ENCODE results near the gene SIGLEC7. TPM values are rescaled to one million over a fixed set of nuclear protein-coding genes. Genes with fewer than 3 reads are reported as not detected.

The SIGLEC7 gene
- polyA plus RNA-seq, 1 donor: 1.8 TPM

DNA sequence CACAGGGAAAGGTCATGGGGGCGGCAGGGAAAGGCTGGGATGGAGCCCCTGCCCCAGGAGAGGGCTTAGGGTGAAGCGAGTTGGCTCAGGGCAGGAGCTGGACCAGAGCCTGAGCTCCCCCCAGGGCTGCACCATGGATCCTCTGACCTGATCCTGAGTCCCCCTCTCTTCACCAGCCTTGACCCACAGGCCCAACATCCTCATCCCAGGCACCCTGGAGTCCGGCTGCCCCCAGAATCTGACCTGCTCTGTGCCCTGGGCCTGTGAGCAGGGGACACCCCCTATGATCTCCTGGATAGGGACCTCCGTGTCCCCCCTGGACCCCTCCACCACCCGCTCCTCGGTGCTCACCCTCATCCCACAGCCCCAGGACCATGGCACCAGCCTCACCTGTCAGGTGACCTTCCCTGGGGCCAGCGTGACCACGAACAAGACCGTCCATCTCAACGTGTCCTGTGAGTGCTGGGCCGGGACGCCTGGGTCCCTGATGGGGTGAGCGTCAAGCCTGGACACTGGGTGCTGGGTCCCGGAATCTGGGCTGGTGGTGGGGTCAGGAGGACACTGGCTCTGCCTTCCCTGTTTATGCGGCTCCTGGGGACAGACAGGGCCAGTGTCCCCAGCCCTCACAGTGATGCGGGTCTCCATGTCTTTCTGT, 16.6 kb upstream of the SIGLEC7 start:
- no peak for DNase-seq
- H3K36me3 ChIP-seq (ENCODE audit: control insufficient read depth, insufficient read depth, low read length): no peaks in the 10 kb centered on the region
- H3K27ac ChIP-seq (ENCODE audit: low read length): no peak overlapping the region
- H3K9me3 ChIP-seq (ENCODE audit: control insufficient read depth, low read depth, low read length): no peaks in the 10 kb centered on the region
- H3K4me3 ChIP-seq (ENCODE audit: low read length): no peak overlapping the region
- no peaks in the 10 kb centered on the region for H3K4me1 ChIP-seq (ENCODE audit: control insufficient read depth, insufficient read depth, low read length)
- WGBS (ENCODE audit: insufficient coverage, low lambda C conversion rate): no CpG with 5 or more reads among the region's 16 CpGs
- H3K27me3 ChIP-seq (ENCODE audit: control insufficient read depth, insufficient read depth, low read length): no peaks in the 10 kb centered on the region

DNA sequence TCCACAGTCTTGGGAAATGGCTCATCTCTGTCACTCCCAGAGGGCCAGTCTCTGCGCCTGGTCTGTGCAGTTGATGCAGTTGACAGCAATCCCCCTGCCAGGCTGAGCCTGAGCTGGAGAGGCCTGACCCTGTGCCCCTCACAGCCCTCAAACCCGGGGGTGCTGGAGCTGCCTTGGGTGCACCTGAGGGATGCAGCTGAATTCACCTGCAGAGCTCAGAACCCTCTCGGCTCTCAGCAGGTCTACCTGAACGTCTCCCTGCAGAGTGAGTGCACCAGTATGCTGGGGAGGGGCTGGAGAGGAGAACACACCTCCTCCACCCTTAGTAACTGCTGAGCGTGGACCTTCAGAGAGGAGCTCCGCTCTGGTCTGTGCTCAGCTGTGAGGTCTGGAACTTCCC, 15.1 kb upstream of the SIGLEC7 start:
- no CpG with 5 or more reads among the region's 6 CpGs for WGBS (ENCODE audit: insufficient coverage, low lambda C conversion rate)
- no peaks in the 10 kb centered on the region for H3K27me3 ChIP-seq (ENCODE audit: control insufficient read depth, insufficient read depth, low read length)
- H3K4me3 ChIP-seq (ENCODE audit: low read length): no peak overlapping the region
- H3K36me3 ChIP-seq (ENCODE audit: control insufficient read depth, insufficient read depth, low read length): no peaks in the 10 kb centered on the region
- H3K9me3 ChIP-seq (ENCODE audit: control insufficient read depth, low read depth, low read length): no peaks in the 10 kb centered on the region
- DNase-seq: no peak
- no peaks in the 10 kb centered on the region for H3K4me1 ChIP-seq (ENCODE audit: control insufficient read depth, insufficient read depth, low read length)
- H3K27ac ChIP-seq (ENCODE audit: low read length): no peak overlapping the region

DNA sequence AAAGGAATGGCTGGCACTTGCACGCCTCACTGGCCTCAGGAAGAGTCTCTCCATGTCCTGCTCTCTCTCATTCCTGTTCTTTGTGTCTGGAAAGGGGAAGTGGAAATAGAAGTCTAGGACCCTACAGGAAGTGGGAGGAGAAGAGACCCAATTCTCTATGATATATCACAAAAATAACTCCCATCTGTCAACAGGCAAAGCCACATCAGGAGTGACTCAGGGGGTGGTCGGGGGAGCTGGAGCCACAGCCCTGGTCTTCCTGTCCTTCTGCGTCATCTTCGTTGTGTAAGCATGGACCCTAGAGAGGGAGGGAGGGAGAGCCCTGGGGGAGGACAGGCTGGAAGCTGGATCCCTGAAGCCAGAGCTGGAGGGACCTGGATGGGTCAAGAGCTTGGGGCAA, 14.3 kb upstream of the SIGLEC7 start:
- WGBS (ENCODE audit: insufficient coverage, low lambda C conversion rate): 71% methylated on average over 1 of the region's 4 CpGs
- no peaks in the 10 kb centered on the region for H3K4me1 ChIP-seq (ENCODE audit: control insufficient read depth, insufficient read depth, low read length)
- H3K36me3 ChIP-seq (ENCODE audit: control insufficient read depth, insufficient read depth, low read length): no peaks in the 10 kb centered on the region

DNA sequence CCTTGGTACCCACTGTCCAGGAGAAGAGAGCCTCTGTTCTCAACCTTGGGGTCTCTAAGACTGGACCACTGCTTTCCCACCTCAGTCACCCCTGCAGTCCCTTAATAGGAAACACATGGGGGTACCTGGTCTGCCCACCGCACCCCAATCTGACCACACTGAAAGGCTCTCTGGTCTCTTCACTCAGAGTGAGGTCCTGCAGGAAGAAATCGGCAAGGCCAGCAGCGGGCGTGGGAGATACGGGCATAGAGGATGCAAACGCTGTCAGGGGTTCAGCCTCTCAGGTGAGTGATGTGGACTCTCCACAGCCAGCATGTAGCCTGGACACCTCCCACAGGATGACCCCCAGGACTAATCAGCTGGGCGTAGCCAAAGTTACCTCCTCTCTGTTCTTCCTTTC, 13.9 kb upstream of the SIGLEC7 start:
- Histone ChIP-seq H3K4me1 (ENCODE audit: control insufficient read depth, insufficient read depth, low read length) (no peaks in the 10 kb centered on the region), H3K27me3 (ENCODE audit: control insufficient read depth, insufficient read depth, low read length) (no peaks in the 10 kb centered on the region), H3K4me3 (ENCODE audit: low read length) (no peak overlapping the region), H3K27ac (ENCODE audit: low read length) (no peak overlapping the region), H3K9me3 (ENCODE audit: control insufficient read depth, low read depth, low read length) (no peaks in the 10 kb centered on the region), H3K36me3 (ENCODE audit: control insufficient read depth, insufficient read depth, low read length) (no peaks in the 10 kb centered on the region)
- WGBS (ENCODE audit: insufficient coverage, low lambda C conversion rate): no CpG with 5 or more reads among the region's 7 CpGs
- no peak for DNase-seq

More for the DNA sequence above, 14.3 kb upstream of the SIGLEC7 start:
- H3K9me3 ChIP-seq (ENCODE audit: control insufficient read depth, low read depth, low read length): no peaks in the 10 kb centered on the region
- no peak overlapping the region for H3K27ac ChIP-seq (ENCODE audit: low read length)
- H3K4me3 ChIP-seq (ENCODE audit: low read length): no peak overlapping the region
- DNase-seq: no peak
- H3K27me3 ChIP-seq (ENCODE audit: control insufficient read depth, insufficient read depth, low read length): no peaks in the 10 kb centered on the region

DNA sequence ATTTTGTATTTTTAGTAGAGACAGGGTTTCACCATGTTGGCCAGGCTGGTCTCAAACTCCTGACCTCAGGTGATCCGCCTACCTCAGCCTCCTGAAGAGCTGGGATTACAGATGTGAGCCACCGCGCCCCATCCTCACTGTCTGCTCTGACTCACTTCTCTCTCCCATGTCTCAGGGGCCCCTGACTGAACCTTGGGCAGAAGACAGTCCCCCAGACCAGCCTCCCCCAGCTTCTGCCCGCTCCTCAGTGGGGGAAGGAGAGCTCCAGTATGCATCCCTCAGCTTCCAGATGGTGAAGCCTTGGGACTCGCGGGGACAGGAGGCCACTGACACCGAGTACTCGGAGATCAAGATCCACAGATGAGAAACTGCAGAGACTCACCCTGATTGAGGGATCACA, 12.4 kb upstream of the SIGLEC7 start:
- H3K27me3 ChIP-seq (ENCODE audit: control insufficient read depth, insufficient read depth, low read length): no peaks in the 10 kb centered on the region
- H3K27ac ChIP-seq (ENCODE audit: low read length): no peak overlapping the region
- DNase-seq: no peak
- H3K4me3 ChIP-seq (ENCODE audit: low read length): no peak overlapping the region
- no peaks in the 10 kb centered on the region for H3K36me3 ChIP-seq (ENCODE audit: control insufficient read depth, insufficient read depth, low read length)
- WGBS (ENCODE audit: insufficient coverage, low lambda C conversion rate): no CpG with 5 or more reads among the region's 8 CpGs
- no peaks in the 10 kb centered on the region for H3K9me3 ChIP-seq (ENCODE audit: control insufficient read depth, low read depth, low read length)
- no peaks in the 10 kb centered on the region for H3K4me1 ChIP-seq (ENCODE audit: control insufficient read depth, insufficient read depth, low read length)

DNA sequence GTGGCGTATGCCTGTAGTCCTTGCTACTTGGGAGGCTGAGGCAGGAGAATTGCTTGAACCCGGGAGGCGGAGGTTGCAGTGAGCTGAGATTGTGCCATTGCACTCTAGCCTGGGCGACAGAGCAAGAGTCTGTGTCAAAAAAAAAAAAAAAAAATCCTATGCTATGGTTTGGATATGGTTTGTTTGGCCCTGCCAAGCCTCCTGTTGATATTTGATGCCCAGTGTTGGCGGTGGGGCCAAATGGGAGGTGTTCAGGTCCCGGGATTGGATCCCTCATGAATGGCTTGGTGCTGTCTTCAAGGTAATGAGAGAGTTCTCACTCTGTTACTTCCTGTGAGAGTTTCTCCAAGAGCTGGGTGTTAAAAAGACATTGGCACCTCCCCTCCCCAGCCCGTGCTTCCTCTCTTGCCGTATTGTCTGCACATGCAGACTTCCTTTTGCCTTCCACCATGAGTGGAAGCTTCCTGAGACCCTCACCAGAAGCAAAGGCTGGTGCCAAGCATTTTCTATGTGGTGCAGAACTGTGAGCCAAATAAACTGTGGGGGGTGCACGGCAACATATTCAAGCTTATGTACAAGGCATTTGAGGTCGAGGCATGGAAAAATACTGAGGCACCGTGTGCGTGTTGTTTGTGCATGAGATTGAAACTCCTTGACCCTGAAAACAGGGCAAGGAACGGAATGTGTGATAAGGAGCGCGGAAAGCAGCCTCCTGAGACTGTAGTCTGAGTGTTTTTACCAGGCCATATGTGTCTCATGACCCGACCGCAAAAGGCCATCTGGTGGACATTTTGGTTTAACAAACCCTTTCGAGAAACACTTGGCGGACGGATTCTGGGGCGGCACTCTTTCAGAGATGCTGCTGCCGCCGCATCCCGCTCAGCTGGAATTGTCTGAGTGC, 10.1 kb upstream of the SIGLEC7 start:
- H3K36me3 ChIP-seq (ENCODE audit: control insufficient read depth, insufficient read depth, low read length): no peaks in the 10 kb centered on the region
- no peaks in the 10 kb centered on the region for H3K4me1 ChIP-seq (ENCODE audit: control insufficient read depth, insufficient read depth, low read length)
- peak; percentile 23 to 56 for DNase-seq
- H3K27ac ChIP-seq (ENCODE audit: low read length): no peak overlapping the region
- no CpG with 5 or more reads among the region's 24 CpGs for WGBS (ENCODE audit: insufficient coverage, low lambda C conversion rate)
- no peak overlapping the region for H3K4me3 ChIP-seq (ENCODE audit: low read length)
- no peaks in the 10 kb centered on the region for H3K9me3 ChIP-seq (ENCODE audit: control insufficient read depth, low read depth, low read length)
- H3K27me3 ChIP-seq (ENCODE audit: control insufficient read depth, insufficient read depth, low read length): peaks cover 4% of the 10 kb centered on the region

DNA sequence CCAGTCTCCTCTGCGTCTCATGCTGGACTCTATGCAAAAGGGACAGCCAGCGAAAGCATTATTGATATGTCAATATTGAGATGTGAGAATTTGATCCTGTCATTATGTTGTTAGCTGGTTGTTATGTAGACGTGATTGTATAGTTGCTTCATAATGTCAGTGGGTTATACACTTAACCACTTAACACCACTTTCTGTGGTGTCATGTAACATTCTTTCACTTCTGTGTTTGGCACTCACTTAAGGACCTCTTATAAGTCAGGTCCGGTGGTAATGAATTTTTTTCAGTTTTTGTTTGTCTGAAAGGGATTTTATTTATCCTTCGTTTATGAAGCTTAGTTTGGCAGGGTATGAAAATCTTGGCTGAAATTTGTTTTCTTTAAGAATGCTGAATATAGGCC, 7.1 kb upstream of the SIGLEC7 start:
- no peaks in the 10 kb centered on the region for H3K4me1 ChIP-seq (ENCODE audit: control insufficient read depth, insufficient read depth, low read length)
- no peaks in the 10 kb centered on the region for H3K36me3 ChIP-seq (ENCODE audit: control insufficient read depth, insufficient read depth, low read length)
- no peak overlapping the region for H3K27ac ChIP-seq (ENCODE audit: low read length)
- DNase-seq: no peak
- 100% methylated on average over 1 of the region's 5 CpGs for WGBS (ENCODE audit: insufficient coverage, low lambda C conversion rate)
- peaks cover 4% of the 10 kb centered on the region for H3K27me3 ChIP-seq (ENCODE audit: control insufficient read depth, insufficient read depth, low read length)
- no peaks in the 10 kb centered on the region for H3K9me3 ChIP-seq (ENCODE audit: control insufficient read depth, low read depth, low read length)
- no peak overlapping the region for H3K4me3 ChIP-seq (ENCODE audit: low read length)

DNA sequence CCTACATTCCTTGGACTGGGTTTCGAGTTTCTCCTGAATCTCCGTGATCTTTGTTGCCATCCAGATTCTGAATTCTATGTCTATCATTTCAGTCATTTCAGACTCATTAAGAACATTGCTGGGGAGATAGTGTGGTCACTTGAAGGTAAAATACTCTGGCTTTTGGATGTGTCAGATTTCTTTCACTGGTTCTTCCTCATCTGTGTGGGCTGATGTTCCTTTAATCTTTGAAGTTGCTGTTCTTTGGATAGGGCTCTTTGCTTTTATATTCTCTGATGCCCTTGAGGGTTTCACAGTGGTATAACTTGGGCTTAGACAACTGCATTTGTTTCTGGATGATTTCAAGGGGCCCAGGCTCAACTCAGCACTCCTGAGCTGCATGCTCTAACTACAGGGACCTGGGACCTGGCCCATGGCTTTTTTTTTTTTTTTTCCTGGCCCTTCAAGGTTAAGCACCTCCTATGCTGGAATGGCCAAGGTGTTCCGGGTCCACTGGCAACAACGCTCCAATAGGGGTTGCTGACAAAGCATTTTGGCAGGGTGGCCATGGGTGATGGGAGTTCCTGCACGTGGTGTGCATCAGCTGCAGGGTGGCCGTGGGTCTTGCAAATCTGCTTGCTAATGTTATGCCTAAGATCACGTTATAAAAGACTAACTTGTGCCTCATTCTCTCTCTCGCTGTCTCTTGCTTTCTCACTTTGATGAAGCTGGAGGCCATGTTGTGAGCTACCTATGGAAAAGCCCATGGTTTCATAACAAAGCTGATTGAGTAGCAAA, 5.9 kb upstream of the SIGLEC7 start:
- no peak overlapping the region for H3K27ac ChIP-seq (ENCODE audit: low read length)
- no peak for DNase-seq
- no peak overlapping the region for H3K4me3 ChIP-seq (ENCODE audit: low read length)
- no peaks in the 10 kb centered on the region for H3K4me1 ChIP-seq (ENCODE audit: control insufficient read depth, insufficient read depth, low read length)
- WGBS (ENCODE audit: insufficient coverage, low lambda C conversion rate): no CpG with 5 or more reads among the region's 8 CpGs
- H3K9me3 ChIP-seq (ENCODE audit: control insufficient read depth, low read depth, low read length): no peaks in the 10 kb centered on the region
- peaks cover 6% of the 10 kb centered on the region for H3K27me3 ChIP-seq (ENCODE audit: control insufficient read depth, insufficient read depth, low read length)
- H3K36me3 ChIP-seq (ENCODE audit: control insufficient read depth, insufficient read depth, low read length): no peaks in the 10 kb centered on the region

DNA sequence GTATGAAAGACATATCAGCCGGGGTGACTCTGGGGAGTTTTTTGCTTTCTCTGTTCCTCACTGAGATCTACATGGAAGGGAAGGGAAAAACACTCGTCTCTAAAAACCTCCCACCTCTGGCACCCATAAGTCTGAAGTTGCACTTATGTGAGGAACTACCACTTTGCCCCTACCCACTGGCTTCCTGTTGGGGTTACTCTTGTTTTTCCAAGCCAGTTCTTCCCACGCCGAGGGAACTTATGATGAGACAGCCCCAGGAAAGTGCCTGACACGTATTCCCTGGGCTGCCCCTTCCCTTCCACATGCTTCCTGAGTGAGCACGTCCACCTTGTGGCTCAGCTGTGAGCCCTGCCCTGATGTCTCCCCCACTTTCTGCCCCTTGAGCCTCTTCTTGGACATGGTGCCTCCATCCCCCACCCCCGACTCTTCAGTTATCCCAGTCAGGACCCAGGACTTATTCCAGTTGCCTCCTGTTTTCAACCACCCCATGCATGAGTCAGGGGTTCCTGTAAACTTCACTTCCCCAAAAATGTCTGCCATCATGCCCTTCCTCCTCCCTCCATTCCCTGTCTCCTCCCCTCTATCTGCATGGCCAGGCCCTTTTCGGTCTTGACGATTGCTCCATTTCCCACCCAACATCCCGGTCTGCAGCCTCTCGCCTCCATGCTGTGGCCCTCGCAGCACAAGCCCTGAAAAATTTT, 5.1 kb upstream of the SIGLEC7 start:
- Histone ChIP-seq H3K36me3 (ENCODE audit: control insufficient read depth, insufficient read depth, low read length) (no peaks in the 10 kb centered on the region), H3K9me3 (ENCODE audit: control insufficient read depth, low read depth, low read length) (no peaks in the 10 kb centered on the region), H3K4me1 (ENCODE audit: control insufficient read depth, insufficient read depth, low read length) (no peaks in the 10 kb centered on the region), H3K4me3 (ENCODE audit: low read length) (no peak overlapping the region), H3K27me3 (ENCODE audit: control insufficient read depth, insufficient read depth, low read length) (peaks cover 6% of the 10 kb centered on the region), H3K27ac (ENCODE audit: low read length) (no peak overlapping the region)
- WGBS (ENCODE audit: insufficient coverage, low lambda C conversion rate): no CpG with 5 or more reads among the region's 12 CpGs
- DNase-seq: no peak
